ENCODE data around the gene TOGARAM2.

- TF ChIP-seq CTCF (optimal IDR thresholded peaks at IDR 0.05 in 1 of 3, IDR thresholded peaks at IDR 0.05 in 1 of 3, conservative IDR thresholded peaks at IDR 0.05 in 1 of 3; ENCODE audit: extremely low read depth in 1 of 3, insufficient read depth in 2 of 3, low read length in 3 of 3) (no peak), EZH2 (IDR thresholded peaks at IDR 0.05; ENCODE audit: low read length) (no peak)
Measured at GRCh38 chr2:29070526-29070925, 89.4 kb downstream of the TOGARAM2 start.

Data from keratinocyte (primary cell).